ENCODE results near the gene GREB1L.

DNA sequence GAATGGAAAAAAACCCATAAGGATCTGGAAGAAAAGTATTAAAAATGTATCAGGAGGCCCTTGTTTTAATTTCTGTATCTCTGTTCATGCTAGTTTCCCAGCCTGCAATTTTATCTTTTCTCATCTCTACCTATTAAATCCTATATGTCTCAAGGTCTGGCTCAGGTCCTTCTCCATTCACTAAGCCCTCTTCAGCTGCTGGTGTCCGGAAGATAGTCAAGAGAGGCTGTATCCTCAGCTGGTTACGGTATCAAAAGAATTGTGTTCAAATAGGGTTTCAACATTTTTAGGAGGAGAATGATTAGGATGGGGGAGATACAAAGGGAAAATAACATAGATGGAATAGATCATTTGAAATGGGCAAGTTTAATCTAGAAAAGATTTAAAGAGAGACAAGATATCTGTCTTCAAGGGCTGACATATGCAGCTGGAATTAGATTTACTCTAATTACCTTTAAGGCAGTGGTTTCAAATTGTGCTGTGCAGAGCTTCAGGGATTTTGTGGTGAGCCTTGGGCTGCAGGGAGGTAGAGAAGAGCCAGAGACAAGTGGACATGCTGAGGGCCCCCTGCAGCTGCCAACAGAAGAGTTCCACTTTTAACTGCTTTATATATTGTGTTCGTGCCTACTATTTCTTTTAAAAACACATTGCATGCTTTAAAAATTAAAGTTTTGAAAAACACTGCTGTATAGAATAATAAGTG is 24.1 kb downstream of the GREB1L start:
- TF ChIP-seq EZH2 (IDR thresholded peaks at IDR 0.05; ENCODE audit: insufficient read depth, poor library complexity, severe bottlenecking) = no peak
- no peak for TF ChIP-seq EZH2phosphoT487 (IDR thresholded peaks at IDR 0.05; ENCODE audit: insufficient read depth, low read depth)

Data from GM23248 (cell line).